Mucosa of descending colon (tissue), 3 donors: ENCODE results near the gene HYAL4. TPM values are rescaled to one million over a fixed set of nuclear protein-coding genes. Genes with fewer than 3 reads are reported as not detected.

ENCODE experiments used
- ATAC-seq: fragments of 200-7000 bp; cut with Tn5 transposase; one replicate; pipeline ENCODE4 v1.9.1; 2020; ENCODE audit warnings: mild to moderate bottlenecking, moderate library complexity
- DNase-seq, 3 donors: peaks; one replicate each; pipeline ENCODE4 v3.0.0-alpha.2; 2020
- H3K36me3 ChIP-seq: fragments of 200-600 bp; one replicate; pipeline ENCODE4 v1.8.0; 2021; ENCODE audit warnings: low read depth, mild to moderate bottlenecking
- H3K4me1 ChIP-seq: fragments of 200-600 bp; one replicate; pipeline ENCODE4 v1.8.0; 2021; ENCODE audit warnings: low read depth, mild to moderate bottlenecking
- H3K4me3 ChIP-seq: fragments of 200-600 bp; one replicate; pipeline ENCODE4 v1.8.0; 2021; ENCODE audit warnings: mild to moderate bottlenecking
- H3K9me3 ChIP-seq: fragments of 200-600 bp; one replicate; pipeline ENCODE4 v1.8.0; 2021; ENCODE audit warnings: mild to moderate bottlenecking
- CTCF ChIP-seq: fragments of 200-600 bp; IDR thresholded peaks from one replicate; pipeline ENCODE4 v1.8.0; 2022; ENCODE audit warnings: antibody characterized with exemption, mild to moderate bottlenecking
- intact Hi-C, 2 donors: fragments of 100-400 bp; cut with DNase I in 1 of 2; cut with micrococcal nuclease in 1 of 2; formaldehyde crosslinking; loops; one replicate each; pipeline versions ENCODE4 v1.11.0 to v1.11.1; 2022; cut with DNase I, micrococcal nuclease
- total RNA-seq, 3 donors: library from RNA; stranded (reverse); fragmentation: NEBNext Ultra II Directional in 2 of 3; extraction: Animal tissue kit (Norgen Biotek cat#: 25700) in 2 of 3; gene quantifications; one replicate each; pipeline versions ENCODE4 v1.2.1 to v1.2.4, GENCODE V29; 2021 to 2023
- donor health status: DM: no; HTN: no; CAD: no; lungs with moderate emphysema.
- donor health status: DM: no; HTN: no; CAD: no.
- donor health status: DM: no; HTN: yes; CAD: no.

Gene HYAL4
- total RNA-seq, 3 donors from 2014 or later = not detected

DNA sequence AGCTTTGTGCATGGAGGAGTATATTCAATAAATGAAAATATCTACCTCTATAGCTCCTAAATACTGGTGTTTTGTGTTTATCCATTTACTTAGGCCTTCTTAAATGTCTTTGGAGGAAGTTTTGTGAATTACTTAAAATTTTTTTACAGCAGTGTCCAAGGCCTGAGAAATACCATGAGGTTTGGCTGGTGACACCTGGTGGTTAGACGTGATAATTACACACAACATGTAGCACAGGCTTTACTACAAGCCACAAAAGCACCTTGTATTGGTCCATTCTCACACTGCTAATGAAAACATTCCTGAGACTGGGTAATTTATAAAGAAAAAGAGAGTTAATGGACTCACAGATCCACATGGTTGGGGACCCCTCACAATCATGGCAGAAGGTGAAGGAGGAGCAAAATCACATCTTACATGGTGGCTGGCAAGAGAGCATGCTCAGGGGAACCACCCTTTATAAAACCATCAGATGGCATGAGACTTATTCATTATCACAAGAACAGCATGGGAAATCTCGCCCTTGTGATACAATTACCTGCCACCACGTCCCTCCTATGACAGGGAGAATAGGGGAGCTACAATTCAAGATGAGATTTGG, 20.6 kb downstream of the HYAL4 start:
- no peaks in the 10 kb centered on the region for H3K9me3 ChIP-seq
- peak; percentile 75 for ATAC-seq
- peaks cover 12% of the 10 kb centered on the region for H3K4me1 ChIP-seq
- intact Hi-C loops = loop anchor here (2.0 to 5.0 kb wide), 3 partner anchors 69 to 183 kb away; no protein-coding TSS in a partner anchor
- peak in 1 of 3 donors; percentile 85 for DNase-seq
- no peak overlapping the region for H3K4me3 ChIP-seq
- H3K36me3 ChIP-seq = no peaks in the 10 kb centered on the region
- peak; percentile 47 for TF ChIP-seq CTCF

DNA sequence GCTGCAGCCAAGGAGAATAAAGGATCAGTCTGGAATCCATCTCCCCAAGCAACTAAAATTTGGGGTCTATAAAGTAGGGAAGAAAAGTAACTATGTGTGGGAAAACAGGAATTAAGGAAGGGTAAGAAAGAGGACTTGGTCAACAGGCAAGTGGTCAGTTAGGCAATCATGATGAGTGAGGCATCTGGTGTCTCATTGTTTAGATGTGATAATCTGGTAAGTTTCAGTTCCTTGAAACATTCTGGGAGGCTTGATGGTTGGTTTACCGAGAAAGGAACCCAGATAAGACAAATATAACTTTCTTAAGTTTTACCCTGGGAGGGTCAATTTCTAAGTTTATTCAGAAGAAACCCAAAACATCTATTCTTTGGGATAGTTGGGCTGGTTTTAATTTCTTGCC, 22.3 kb downstream of the HYAL4 start:
- peaks cover 12% of the 10 kb centered on the region for H3K4me1 ChIP-seq
- no peak overlapping the region for H3K4me3 ChIP-seq
- H3K9me3 ChIP-seq = no peaks in the 10 kb centered on the region
- H3K36me3 ChIP-seq = no peaks in the 10 kb centered on the region
- intact Hi-C loops = loop anchor here (5.0 kb wide), 2 partner anchors 170 to 185 kb away; no protein-coding TSS in a partner anchor
- no peak for TF ChIP-seq CTCF
- ATAC-seq (no peak), DNase-seq (no peak)

- Histone ChIP-seq H3K9me3 (no peaks in the 10 kb centered on the region), H3K4me1 (no peaks in the 10 kb centered on the region), H3K4me3 (no peak overlapping the region), H3K36me3 (no peaks in the 10 kb centered on the region)
- ATAC-seq = peak; percentile 84
- no peak for TF ChIP-seq CTCF
- intact Hi-C loops = no loop called here
- DNase-seq = peak in 2 of 3 donors; percentile 41 to 53
Observed at GRCh38 chr7:123871998-123872867, 27.3 kb downstream of the HYAL4 start.

DNA sequence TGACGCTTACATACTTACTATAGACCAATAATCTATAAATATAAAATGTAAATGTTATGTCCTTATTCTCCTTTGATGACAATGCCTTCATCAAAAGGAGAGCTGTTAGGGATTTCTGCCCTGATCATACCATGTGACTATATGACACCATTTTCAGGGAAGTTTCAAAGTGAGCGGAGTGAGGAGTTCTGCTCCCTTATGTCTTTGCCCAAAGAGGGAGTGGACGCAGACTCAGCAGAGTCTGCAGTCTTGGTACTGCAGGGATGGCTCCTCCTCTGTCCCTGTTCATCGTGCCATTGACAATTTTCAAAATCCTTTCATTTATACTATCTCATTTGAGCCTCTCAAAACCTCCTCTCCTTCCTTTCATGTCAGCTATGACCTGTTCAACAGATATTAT, 27.9 kb downstream of the HYAL4 start:
- Histone ChIP-seq H3K4me1 (no peaks in the 10 kb centered on the region), H3K9me3 (no peaks in the 10 kb centered on the region), H3K4me3 (no peak overlapping the region), H3K36me3 (no peaks in the 10 kb centered on the region)
- no peak for DNase-seq
- ATAC-seq = no peak
- no peak for TF ChIP-seq CTCF
- intact Hi-C loops = no loop called here

DNA sequence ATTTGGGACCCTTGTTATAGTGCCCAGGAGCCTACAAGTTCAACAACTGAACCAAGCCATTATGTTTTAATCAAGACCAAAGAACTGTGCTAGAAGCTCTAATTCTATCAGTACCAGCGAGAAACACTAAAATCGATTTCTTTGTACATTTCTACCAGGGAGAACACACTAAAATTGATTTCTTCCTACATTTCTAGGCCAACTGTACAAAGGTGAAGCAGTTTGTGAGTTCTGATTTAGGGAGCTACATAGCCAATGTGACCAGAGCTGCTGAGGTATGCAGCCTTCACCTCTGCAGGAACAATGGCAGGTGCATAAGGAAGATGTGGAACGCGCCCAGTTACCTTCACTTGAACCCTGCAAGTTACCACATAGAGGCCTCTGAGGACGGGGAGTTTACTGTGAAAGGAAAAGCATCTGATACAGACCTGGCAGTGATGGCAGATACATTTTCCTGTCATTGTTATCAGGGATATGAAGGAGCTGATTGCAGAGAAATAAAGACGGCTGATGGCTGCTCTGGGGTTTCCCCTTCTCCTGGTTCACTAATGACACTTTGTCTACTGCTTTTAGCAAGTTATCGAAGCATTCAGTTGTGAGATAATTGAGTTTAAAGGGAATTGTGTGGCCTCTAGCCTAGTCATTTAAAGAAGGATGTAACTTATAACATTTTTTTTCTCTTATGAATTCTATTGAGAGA, 31.7 kb downstream of the HYAL4 start:
- DNase-seq = no peak
- no peak for TF ChIP-seq CTCF
- Histone ChIP-seq H3K36me3 (no peaks in the 10 kb centered on the region), H3K4me1 (no peaks in the 10 kb centered on the region), H3K4me3 (no peak overlapping the region), H3K9me3 (no peaks in the 10 kb centered on the region)
- ATAC-seq = no peak
- intact Hi-C loops = no loop called here
